DMS 273 treated with DMSO at 0.1 percent for 48 hours (cell line): Measurements from ENCODE around the gene GGT7.
"Not testable (repeated sequence)": the region's sequence is repeated elsewhere in the genome, so short reads cannot be mapped to it uniquely, and the experiment has no call there.

Experiments
- DNase-seq: peaks from one replicate; lab custom pipeline; 2025; lab: John Stamatoyannopoulos, UW

GGT7 gene

DNA sequence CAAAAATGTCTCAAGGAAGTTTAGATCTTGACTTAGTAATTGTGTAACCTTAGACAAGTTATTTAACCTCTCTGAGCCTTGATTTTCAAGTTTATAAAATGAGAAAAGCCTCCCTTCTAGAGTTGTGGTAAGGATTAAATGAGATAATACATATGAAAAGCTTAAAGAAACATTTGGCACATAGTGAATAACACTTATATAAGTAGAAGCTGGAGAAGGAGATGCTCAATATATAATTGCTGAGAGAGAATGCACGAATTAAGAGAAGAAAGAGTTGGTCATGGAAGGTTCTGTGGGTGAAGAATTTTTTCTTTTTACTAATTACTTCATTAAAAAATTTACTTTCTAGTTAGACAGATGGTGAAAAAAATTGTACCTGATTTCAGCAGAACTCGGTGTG lies 9.0 kb upstream of the GGT7 start:
- no peak for DNase-seq

GRCh38 chr20:34880971-34881370 lies 8.3 kb upstream of the GGT7 start:
- not testable (repeated sequence) for DNase-seq

DNA sequence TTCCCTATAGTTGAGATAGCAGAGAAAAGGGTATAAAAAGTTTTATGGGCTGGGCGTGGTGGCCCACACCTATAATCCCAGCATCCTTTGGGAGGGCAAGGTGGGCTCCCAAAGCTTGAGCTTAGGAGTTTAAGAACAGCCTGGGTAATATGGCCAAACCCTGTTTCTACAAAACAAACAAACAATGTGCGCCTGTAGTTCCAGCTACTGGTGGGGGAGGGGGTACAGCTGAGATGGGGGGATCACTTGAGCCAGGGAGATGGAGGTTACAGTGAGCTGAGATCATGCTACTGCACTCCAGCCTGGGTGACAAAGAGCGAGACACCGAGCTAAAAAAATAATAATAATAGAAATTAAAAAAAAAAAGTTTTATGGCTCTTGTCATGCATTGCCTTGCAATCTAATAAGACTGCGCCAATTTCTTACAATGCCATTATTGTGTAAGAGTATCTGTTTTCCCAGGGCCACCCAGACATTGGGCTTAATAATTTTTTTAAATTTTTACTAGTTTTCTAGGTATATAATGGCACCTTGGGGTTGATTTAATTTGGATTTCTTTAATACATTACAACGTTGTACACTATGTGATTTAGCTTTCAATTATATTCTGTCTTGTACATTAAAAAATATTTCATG lies 7.7 kb upstream of the GGT7 start:
- no peak for DNase-seq

- peak; percentile 89 for DNase-seq
These were observed 4.0 kb upstream of the GGT7 start, which contains the start of gene ACSS2 for GRCh38 chr20:34876406-34877282. ACSS2 (plus strand) TSS chr20:34876612; CDS start chr20:34876646, 34 bp downstream.

GRCh38 chr20:34875642-34876405 lies 3.2 kb upstream of the GGT7 start:
- DNase-seq = no peak

GRCh38 chr20:34874094-34874654 lies 1.5 kb upstream of the GGT7 start:
- peak; percentile 77 for DNase-seq

DNA sequence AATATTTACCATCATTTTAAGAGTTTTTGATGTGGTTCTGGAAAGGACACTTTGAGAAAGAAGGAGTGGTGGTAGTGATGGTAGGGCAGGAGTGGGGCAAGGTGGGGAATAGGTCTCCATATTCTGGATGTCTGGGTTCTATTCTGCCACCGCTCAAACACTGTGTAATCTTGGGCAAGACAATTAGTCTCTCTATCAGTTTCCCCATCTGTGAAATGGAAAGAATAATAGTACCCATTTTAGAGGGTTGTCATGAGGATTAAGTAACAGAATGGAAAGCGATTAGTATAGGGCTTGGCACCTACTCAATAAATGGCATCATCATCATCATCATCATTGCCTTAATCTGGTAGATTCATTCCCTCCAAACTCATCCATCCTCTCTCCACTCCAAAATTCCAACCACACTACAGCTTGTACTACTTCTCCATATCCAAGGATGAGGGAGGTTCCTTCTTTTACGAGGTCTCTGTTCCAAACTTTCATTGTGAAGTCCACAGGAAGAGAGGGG lies 982 bp upstream of the GGT7 start:
- no peak for DNase-seq

- no peak for DNase-seq
These were observed 562 bp downstream of the GGT7 start for GRCh38 chr20:34871966-34872621.

DNA sequence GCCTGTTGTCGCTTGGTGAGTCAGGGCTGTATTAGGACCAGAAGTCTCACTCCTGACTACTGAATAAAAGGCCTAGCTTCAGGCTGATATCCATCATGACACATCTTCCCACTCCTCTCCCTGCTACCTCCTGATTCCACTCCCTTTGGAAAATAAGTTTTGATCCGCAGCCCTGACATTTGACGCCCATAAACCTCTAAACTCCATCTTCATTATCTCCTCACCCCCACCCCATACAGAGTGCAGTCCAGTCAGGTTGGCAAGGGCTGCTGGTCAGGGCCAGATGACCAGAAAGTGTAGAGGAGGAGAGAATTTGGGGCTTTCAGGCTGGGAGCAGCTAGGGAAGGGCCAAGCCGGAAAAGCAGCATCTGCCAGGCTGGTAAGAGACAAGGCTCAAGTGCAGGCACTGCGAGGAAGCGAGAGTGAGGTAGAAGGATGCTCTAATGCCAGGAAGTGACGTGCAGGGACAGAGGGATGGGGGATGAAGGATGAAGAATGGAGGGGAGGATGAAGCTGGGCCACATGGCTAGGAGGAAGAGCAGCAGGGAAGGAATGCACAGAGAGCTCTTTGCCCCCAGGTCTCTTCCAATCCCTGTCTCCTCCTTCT lies 1.2 kb downstream of the GGT7 start:
- no peak for DNase-seq

- DNase-seq = no peak
These were observed 8.4 kb downstream of the GGT7 start for GRCh38 chr20:34864216-34864615.

GRCh38 chr20:34863421-34863965 lies 9.2 kb downstream of the GGT7 start:
- no peak for DNase-seq

GRCh38 chr20:34862724-34863123 lies 9.9 kb downstream of the GGT7 start:
- no peak for DNase-seq

- no peak for DNase-seq
These were observed 11.1 kb downstream of the GGT7 start for GRCh38 chr20:34861386-34862084.

GRCh38 chr20:34859826-34860545 lies 12.7 kb downstream of the GGT7 start:
- no peak for DNase-seq

- no peak for DNase-seq
These were observed 13.3 kb downstream of the GGT7 start for GRCh38 chr20:34859367-34859766.

DNA sequence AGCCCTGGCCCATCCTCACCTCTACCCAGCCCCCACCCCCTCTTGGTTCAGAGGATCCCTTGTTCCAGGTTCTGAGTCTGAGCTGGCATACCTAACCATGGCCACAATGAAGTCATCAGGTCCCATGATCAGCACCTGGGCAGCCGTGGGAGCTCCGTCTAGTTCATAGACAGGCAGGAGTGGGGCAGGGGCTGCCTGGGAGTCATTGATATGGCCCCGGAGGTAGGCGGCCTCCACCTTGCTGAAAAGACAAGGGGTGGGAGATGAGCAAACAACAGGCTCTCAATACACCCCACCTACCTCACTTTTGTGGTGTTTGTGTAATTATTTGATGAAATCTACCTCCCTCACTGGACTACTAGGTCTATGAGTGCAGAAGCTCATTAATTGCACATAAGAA lies 20.4 kb downstream of the GGT7 start:
- no peak for DNase-seq

DNA sequence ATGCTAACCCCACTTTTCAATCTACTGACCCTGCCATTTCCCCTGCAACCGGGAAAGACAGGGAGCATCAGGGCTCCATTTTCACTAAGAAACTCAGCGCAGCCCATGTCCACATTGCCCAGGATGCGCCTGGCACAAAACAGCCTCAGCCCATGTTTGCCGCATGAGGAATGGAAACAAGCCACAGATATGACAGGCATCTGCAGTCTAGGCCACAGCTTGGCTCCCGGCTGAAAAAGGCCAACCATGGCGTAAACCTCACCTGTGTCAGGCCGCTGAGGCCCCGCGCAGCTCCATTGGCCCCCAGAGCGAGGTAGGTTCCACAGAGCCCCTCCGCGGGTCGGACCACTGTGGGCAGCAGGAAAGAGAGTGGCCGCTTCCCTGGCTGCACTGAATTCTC lies 21.7 kb downstream of the GGT7 start:
- DNase-seq = no peak

- no peak for DNase-seq
These were observed 22.9 kb downstream of the GGT7 start for GRCh38 chr20:34849778-34850177.

DNA sequence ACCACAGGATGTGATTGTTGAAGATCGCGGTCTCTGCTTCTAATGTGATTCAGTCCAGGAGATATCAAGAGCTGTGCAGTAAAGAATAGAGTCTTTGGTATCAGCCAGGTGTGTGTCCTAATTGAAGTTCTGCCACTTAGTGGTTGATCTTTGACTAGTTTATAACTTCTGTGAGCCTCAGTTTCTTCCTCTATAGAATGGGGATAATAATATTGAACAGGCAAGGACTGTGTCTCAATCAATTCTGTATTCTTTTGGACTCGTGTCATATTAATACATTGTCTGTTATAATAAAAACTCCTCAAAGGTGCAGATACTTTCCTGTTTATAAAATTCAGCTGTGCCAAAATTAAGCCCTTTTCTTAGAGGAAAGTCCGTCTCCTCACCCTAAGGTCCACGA lies 24.1 kb downstream of the GGT7 start:
- no peak for DNase-seq

DNA sequence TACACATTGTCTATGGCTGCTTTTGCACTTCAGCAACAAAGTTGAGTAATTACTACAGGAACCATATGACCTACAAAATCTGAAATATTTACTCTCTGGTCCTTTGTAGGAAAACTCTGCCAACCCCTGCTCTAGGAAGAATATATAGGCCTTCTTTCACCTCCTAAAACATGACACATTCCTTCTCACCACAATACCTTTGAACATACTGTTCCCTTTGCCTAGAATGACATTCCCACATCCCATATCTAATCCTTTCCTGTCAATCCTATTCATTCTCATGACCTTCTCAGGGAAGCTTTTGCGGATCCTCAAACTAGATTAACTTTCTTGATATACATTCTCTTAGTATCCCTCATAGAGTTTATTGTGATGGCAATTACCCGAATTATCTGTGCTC lies 29.2 kb downstream of the GGT7 start:
- no peak for DNase-seq
